ENCODE data around the gene ADCY4. TPM values are rescaled to one million over a fixed set of nuclear protein-coding genes. Genes with fewer than 3 reads are reported as not detected.

The ADCY4 gene
- total and polyA plus RNA-seq, 10 of the 15 experiments (the other 5 are each of a cell fraction or from before 2014, with no cell fraction given): 0.05 to 0.87 (median 0.21) TPM; not detected in 1

DNA sequence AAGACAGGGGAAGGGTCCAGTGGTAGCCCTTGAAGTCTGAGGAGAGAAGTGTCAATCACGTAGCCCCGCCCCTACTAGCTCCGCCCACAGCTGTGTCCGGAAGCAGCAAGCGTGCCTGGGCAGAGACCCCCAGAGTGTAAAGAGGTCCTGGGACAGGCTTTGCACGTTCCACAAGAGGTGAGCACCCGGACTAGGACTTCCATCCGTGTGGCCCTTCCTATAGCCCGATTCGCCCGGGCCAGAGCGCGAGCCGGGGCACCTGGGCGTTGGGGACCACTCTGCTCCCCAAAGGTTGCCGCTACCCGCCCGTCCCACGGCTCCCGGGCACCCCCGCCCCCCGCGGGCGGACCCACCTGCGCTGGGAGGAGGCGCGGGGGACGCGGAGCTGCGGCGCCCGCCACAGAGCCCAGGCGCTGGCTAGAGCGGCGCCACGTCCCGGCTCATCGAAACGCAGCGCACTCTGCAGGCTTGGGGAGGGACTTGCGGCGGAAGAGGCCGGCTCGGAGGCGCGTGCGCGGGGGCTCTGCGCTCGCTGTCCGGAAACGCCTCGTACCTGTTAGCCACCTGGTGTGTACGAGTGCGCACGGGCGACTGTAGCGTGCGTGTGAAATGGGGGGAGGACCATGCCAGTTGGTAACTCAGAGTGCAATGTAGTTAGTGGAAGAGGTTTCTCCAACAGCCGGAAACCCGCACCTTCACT lies 63.6 kb downstream of the ADCY4 start, which contains the start of gene RABGGTA (continued):
- TF ChIP-seq, protein P1, sequence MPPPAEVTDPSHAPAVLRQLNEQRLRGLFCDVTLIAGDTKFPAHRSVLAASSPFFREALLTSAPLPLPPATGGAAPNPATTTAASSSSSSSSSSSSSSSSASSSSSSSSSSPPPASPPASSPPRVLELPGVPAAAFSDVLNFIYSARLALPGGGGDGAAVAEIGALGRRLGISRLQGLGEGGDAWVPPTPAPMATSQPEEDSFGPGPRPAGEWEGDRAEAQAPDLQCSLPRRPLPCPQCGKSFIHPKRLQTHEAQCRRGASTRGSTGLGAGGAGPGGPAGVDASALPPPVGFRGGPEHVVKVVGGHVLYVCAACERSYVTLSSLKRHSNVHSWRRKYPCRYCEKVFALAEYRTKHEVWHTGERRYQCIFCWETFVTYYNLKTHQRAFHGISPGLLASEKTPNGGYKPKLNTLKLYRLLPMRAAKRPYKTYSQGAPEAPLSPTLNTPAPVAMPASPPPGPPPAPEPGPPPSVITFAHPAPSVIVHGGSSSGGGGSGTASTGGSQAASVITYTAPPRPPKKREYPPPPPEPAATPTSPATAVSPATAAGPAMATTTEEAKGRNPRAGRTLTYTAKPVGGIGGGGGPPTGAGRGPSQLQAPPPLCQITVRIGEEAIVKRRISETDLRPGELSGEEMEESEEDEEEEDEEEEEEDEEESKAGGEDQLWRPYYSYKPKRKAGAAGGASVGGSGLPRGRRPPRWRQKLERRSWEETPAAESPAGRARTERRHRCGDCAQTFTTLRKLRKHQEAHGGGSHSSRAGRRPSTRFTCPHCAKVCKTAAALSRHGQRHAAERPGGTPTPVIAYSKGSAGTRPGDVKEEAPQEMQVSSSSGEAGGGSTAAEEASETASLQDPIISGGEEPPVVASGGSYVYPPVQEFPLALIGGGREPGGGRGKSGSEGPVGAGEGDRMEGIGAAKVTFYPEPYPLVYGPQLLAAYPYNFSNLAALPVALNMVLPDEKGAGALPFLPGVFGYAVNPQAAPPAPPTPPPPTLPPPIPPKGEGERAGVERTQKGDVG (CRISPR knock-in tag; IDR thresholded peaks at IDR 0.05): no peak
- TF ChIP-seq BHLHE40 (IDR thresholded peaks at IDR 0.05; ENCODE audit: borderline replicate concordance in 1 of 2, low read depth in 2 of 2, low read length in 1 of 2) (peak; percentile 85 to 93), CHD2 (IDR thresholded peaks at IDR 0.05; ENCODE audit: borderline replicate concordance, low read depth, low read length) (peak; percentile 49; the same call in 1 of the 2 replicates), NFXL1 (IDR thresholded peaks at IDR 0.05; ENCODE audit: borderline replicate concordance) (no peak), TARDBP (IDR thresholded peaks at IDR 0.05; ENCODE audit: borderline replicate concordance) (no peak), NR2F1 (conservative IDR thresholded peaks at IDR 0.05) (peak; percentile 64), TCF3 (IDR thresholded peaks at IDR 0.05; ENCODE audit: borderline replicate concordance, insufficient read depth, low read depth, low read length) (peak; percentile 90), JUNB (IDR thresholded peaks at IDR 0.05) (no peak), CHD4 (IDR thresholded peaks at IDR 0.05) (no peak), NFYA (IDR thresholded peaks at IDR 0.05; ENCODE audit: borderline replicate concordance, low read depth, low read length) (no peak), ZNF274 (IDR thresholded peaks at IDR 0.05; ENCODE audit: insufficient read depth, insufficient read length) (no peak), ZBED1 (IDR thresholded peaks at IDR 0.05; ENCODE audit: borderline replicate concordance) (no peak), EP300 (IDR thresholded peaks at IDR 0.05; ENCODE audit: borderline replicate concordance in 1 of 2, control insufficient read depth in 1 of 2, low read depth in 2 of 2, low read length in 2 of 2) (no peak), FOXM1 (IDR thresholded peaks at IDR 0.05; ENCODE audit: low read depth, low read length) (no peak), RUNX3 (IDR thresholded peaks at IDR 0.05; ENCODE audit: low read length) (peak; percentile 68; the same call in 1 of the 2 replicates)
- TF ChIP-seq, protein P2, sequence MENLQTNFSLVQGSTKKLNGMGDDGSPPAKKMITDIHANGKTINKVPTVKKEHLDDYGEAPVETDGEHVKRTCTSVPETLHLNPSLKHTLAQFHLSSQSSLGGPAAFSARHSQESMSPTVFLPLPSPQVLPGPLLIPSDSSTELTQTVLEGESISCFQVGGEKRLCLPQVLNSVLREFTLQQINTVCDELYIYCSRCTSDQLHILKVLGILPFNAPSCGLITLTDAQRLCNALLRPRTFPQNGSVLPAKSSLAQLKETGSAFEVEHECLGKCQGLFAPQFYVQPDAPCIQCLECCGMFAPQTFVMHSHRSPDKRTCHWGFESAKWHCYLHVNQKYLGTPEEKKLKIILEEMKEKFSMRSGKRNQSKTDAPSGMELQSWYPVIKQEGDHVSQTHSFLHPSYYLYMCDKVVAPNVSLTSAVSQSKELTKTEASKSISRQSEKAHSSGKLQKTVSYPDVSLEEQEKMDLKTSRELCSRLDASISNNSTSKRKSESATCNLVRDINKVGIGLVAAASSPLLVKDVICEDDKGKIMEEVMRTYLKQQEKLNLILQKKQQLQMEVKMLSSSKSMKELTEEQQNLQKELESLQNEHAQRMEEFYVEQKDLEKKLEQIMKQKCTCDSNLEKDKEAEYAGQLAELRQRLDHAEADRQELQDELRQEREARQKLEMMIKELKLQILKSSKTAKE (IDR thresholded peaks at IDR 0.05; ENCODE audit: low read depth, poor library complexity, severe bottlenecking): no peak
- TF ChIP-seq, protein P3, sequence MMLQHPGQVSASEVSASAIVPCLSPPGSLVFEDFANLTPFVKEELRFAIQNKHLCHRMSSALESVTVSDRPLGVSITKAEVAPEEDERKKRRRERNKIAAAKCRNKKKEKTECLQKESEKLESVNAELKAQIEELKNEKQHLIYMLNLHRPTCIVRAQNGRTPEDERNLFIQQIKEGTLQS (IDR thresholded peaks at IDR 0.05; ENCODE audit: borderline replicate concordance, extremely low read depth, low read depth, low read length): no peak
- TF ChIP-seq, protein P4, sequence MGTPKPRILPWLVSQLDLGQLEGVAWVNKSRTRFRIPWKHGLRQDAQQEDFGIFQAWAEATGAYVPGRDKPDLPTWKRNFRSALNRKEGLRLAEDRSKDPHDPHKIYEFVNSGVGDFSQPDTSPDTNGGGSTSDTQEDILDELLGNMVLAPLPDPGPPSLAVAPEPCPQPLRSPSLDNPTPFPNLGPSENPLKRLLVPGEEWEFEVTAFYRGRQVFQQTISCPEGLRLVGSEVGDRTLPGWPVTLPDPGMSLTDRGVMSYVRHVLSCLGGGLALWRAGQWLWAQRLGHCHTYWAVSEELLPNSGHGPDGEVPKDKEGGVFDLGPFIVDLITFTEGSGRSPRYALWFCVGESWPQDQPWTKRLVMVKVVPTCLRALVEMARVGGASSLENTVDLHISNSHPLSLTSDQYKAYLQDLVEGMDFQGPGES (IDR thresholded peaks at IDR 0.05): no peak
- TF ChIP-seq, protein P5, sequence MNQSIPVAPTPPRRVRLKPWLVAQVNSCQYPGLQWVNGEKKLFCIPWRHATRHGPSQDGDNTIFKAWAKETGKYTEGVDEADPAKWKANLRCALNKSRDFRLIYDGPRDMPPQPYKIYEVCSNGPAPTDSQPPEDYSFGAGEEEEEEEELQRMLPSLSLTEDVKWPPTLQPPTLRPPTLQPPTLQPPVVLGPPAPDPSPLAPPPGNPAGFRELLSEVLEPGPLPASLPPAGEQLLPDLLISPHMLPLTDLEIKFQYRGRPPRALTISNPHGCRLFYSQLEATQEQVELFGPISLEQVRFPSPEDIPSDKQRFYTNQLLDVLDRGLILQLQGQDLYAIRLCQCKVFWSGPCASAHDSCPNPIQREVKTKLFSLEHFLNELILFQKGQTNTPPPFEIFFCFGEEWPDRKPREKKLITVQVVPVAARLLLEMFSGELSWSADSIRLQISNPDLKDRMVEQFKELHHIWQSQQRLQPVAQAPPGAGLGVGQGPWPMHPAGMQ (IDR thresholded peaks at IDR 0.05; ENCODE audit: borderline replicate concordance): no peak
- TF ChIP-seq, protein P6, sequence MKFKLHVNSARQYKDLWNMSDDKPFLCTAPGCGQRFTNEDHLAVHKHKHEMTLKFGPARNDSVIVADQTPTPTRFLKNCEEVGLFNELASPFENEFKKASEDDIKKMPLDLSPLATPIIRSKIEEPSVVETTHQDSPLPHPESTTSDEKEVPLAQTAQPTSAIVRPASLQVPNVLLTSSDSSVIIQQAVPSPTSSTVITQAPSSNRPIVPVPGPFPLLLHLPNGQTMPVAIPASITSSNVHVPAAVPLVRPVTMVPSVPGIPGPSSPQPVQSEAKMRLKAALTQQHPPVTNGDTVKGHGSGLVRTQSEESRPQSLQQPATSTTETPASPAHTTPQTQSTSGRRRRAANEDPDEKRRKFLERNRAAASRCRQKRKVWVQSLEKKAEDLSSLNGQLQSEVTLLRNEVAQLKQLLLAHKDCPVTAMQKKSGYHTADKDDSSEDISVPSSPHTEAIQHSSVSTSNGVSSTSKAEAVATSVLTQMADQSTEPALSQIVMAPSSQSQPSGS (IDR thresholded peaks at IDR 0.05; ENCODE audit: low read length): no peak
